ENCODE results near the gene ZNF598. TPM values are rescaled to one million over a fixed set of nuclear protein-coding genes. Genes with fewer than 3 reads are reported as not detected.

The ZNF598 gene
- total RNA-seq, 1 donor from 2014 or later: 90.4 TPM

DNA sequence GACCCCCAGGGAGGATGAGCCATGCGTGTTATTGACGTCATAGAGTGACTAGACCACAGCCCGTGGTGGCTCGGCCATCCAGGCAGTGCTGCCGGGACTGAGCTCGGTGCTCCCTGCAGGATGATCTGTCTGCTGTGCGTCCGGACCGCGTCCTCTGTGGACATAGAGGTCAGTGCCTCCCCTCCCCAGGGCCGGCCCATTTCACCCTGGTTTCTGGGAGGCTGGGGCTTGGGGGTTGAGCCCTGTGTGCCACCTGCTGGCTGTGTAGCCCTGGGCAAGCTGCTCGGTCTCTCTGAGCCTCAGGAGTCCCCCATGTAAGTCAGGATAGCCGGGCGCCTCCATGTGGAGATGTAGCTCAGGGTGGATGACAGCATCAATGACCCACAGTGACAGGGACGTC, 46.5 kb upstream of the ZNF598 start:
- TF ChIP-seq, protein P1, sequence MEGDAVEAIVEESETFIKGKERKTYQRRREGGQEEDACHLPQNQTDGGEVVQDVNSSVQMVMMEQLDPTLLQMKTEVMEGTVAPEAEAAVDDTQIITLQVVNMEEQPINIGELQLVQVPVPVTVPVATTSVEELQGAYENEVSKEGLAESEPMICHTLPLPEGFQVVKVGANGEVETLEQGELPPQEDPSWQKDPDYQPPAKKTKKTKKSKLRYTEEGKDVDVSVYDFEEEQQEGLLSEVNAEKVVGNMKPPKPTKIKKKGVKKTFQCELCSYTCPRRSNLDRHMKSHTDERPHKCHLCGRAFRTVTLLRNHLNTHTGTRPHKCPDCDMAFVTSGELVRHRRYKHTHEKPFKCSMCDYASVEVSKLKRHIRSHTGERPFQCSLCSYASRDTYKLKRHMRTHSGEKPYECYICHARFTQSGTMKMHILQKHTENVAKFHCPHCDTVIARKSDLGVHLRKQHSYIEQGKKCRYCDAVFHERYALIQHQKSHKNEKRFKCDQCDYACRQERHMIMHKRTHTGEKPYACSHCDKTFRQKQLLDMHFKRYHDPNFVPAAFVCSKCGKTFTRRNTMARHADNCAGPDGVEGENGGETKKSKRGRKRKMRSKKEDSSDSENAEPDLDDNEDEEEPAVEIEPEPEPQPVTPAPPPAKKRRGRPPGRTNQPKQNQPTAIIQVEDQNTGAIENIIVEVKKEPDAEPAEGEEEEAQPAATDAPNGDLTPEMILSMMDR (IDR thresholded peaks at IDR 0.05; ENCODE audit: partially characterized antibody, unreplicated experiment): no peak
- Mint-ChIP-seq H3K4me3 (ENCODE audit: unreplicated experiment) (no peak overlapping the region), H3K27ac (ENCODE audit: unreplicated experiment) (peak overlapping the region; percentile 66)

GRCh38 chr16:2054543-2055245, 45.1 kb upstream of the ZNF598 start:
- no peak for DNase-seq
- Mint-ChIP-seq H3K27me3 (ENCODE audit: unreplicated experiment) (peaks cover 4% of the 10 kb centered on the region), H3K9me3 (ENCODE audit: unreplicated experiment) (peaks cover 15% of the 10 kb centered on the region), H3K36me3 (ENCODE audit: unreplicated experiment) (no peaks in the 10 kb centered on the region), H3K4me3 (ENCODE audit: unreplicated experiment) (no peak overlapping the region), H3K27ac (ENCODE audit: unreplicated experiment) (no peak overlapping the region), H3K4me1 (ENCODE audit: low read depth, unreplicated experiment) (peaks cover 3% of the 10 kb centered on the region)
- TF ChIP-seq, protein P1 (IDR thresholded peaks at IDR 0.05; ENCODE audit: partially characterized antibody, unreplicated experiment): no peak

More for the DNA sequence above, 46.5 kb upstream of the ZNF598 start:
- peaks cover 4% of the 10 kb centered on the region for H3K27me3 Mint-ChIP-seq (ENCODE audit: unreplicated experiment)
- H3K36me3 Mint-ChIP-seq (ENCODE audit: unreplicated experiment): no peaks in the 10 kb centered on the region
- H3K9me3 Mint-ChIP-seq (ENCODE audit: unreplicated experiment): peaks cover 15% of the 10 kb centered on the region
- no peak for DNase-seq
- peaks cover 3% of the 10 kb centered on the region for H3K4me1 Mint-ChIP-seq (ENCODE audit: low read depth, unreplicated experiment)

GRCh38 chr16:2053897-2054296, 44.3 kb upstream of the ZNF598 start:
- Mint-ChIP-seq H3K4me3 (ENCODE audit: unreplicated experiment) (no peak overlapping the region), H3K27me3 (ENCODE audit: unreplicated experiment) (peaks cover 4% of the 10 kb centered on the region), H3K36me3 (ENCODE audit: unreplicated experiment) (no peaks in the 10 kb centered on the region)

DNA sequence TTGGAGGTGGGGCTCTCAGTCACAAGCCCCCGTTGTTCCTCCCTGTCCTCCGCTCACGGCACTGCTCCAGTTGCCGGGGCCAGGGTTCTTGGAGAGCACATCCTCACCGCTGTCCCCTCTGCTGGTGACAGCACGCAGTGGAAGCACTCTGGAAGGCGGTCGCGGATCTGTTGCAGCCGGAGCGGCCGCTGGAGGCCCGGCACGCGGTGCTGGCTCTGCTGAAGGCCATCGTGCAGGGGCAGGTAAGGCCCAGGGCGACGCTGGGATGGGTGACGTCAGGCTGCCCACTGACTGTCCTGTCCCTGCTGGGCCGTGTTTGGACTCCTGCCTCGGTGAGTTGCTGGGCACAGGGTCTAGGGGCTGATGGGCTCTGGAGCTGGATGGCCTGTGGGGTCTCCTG, 43.6 kb upstream of the ZNF598 start:
- Mint-ChIP-seq H3K9me3 (ENCODE audit: unreplicated experiment) (peaks cover 15% of the 10 kb centered on the region), H3K36me3 (ENCODE audit: unreplicated experiment) (no peaks in the 10 kb centered on the region), H3K4me1 (ENCODE audit: low read depth, unreplicated experiment) (peaks cover 7% of the 10 kb centered on the region), H3K27me3 (ENCODE audit: unreplicated experiment) (peaks cover 2% of the 10 kb centered on the region), H3K4me3 (ENCODE audit: unreplicated experiment) (no peak overlapping the region), H3K27ac (ENCODE audit: unreplicated experiment) (no peak overlapping the region)
- TF ChIP-seq, protein P1 (IDR thresholded peaks at IDR 0.05; ENCODE audit: partially characterized antibody, unreplicated experiment): no peak
- no peak for DNase-seq

More at GRCh38 chr16:2053897-2054296, 44.3 kb upstream of the ZNF598 start:
- Mint-ChIP-seq H3K4me1 (ENCODE audit: low read depth, unreplicated experiment) (peaks cover 3% of the 10 kb centered on the region), H3K27ac (ENCODE audit: unreplicated experiment) (no peak overlapping the region), H3K9me3 (ENCODE audit: unreplicated experiment) (peaks cover 15% of the 10 kb centered on the region)
- DNase-seq: no peak
- TF ChIP-seq, protein P1 (IDR thresholded peaks at IDR 0.05; ENCODE audit: partially characterized antibody, unreplicated experiment): no peak

GRCh38 chr16:2048116-2048543, 38.5 kb upstream of the ZNF598 start:
- peaks cover 2% of the 10 kb centered on the region for H3K27me3 Mint-ChIP-seq (ENCODE audit: unreplicated experiment)
- peaks cover 9% of the 10 kb centered on the region for H3K4me1 Mint-ChIP-seq (ENCODE audit: low read depth, unreplicated experiment)
- no peaks in the 10 kb centered on the region for H3K36me3 Mint-ChIP-seq (ENCODE audit: unreplicated experiment)
- TF ChIP-seq, protein P1 (IDR thresholded peaks at IDR 0.05; ENCODE audit: partially characterized antibody, unreplicated experiment): no peak
- no peak overlapping the region for H3K27ac Mint-ChIP-seq (ENCODE audit: unreplicated experiment)
- no peak for DNase-seq
- H3K4me3 Mint-ChIP-seq (ENCODE audit: unreplicated experiment): peak overlapping the region; percentile 92
- peaks cover 12% of the 10 kb centered on the region for H3K9me3 Mint-ChIP-seq (ENCODE audit: unreplicated experiment)

All from glutamatergic neuron (in vitro differentiated cells).